ENCODE measurements around the gene CYP19A1.

- TF ChIP-seq, protein P1, sequence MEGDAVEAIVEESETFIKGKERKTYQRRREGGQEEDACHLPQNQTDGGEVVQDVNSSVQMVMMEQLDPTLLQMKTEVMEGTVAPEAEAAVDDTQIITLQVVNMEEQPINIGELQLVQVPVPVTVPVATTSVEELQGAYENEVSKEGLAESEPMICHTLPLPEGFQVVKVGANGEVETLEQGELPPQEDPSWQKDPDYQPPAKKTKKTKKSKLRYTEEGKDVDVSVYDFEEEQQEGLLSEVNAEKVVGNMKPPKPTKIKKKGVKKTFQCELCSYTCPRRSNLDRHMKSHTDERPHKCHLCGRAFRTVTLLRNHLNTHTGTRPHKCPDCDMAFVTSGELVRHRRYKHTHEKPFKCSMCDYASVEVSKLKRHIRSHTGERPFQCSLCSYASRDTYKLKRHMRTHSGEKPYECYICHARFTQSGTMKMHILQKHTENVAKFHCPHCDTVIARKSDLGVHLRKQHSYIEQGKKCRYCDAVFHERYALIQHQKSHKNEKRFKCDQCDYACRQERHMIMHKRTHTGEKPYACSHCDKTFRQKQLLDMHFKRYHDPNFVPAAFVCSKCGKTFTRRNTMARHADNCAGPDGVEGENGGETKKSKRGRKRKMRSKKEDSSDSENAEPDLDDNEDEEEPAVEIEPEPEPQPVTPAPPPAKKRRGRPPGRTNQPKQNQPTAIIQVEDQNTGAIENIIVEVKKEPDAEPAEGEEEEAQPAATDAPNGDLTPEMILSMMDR (IDR thresholded peaks at IDR 0.05; ENCODE audit: low read depth, low read length), result no peak
- TF ChIP-seq EZH2phosphoT487 (IDR thresholded peaks at IDR 0.05; ENCODE audit: low read depth), result no peak
These were observed 4.0 kb upstream of the CYP19A1 start for GRCh38 chr15:51342227-51342999.

All from OCI-LY3 (cell line).